ENCODE results near the gene KANSL3. TPM values are rescaled to one million over a fixed set of nuclear protein-coding genes. Genes with fewer than 3 reads are reported as not detected.

The KANSL3 gene
- total and polyA plus RNA-seq, 2 donors (not counting 3 experiments of a cell fraction or from before 2014, with no cell fraction given) = 27.7 to 36.9 TPM

GRCh38 chr2:96687266-96687665 lies 49.2 kb upstream of the KANSL3 start:
- intact Hi-C loops (cut with micrococcal nuclease) (no loop called here), dilution Hi-C loops (cut with MboI; ENCODE audit: extremely low pct_ligation_motif_present, low sequenced_read_pairs) (no loop called here)
- Histone ChIP-seq H3K9me1 (replicated peaks; ENCODE audit: control insufficient read depth, extremely low read depth, insufficient read depth, low read length) (no peaks in the 10 kb centered on the region), H3K36me3 (ENCODE audit: control insufficient read depth in 2 of 2, extremely low read depth in 1 of 2, insufficient read depth in 2 of 2, low read length in 2 of 2) (no peaks in the 10 kb centered on the region), H3K27ac (ENCODE audit: insufficient read depth, low read depth, low read length) (no peak overlapping the region), H3K9ac (replicated peaks; ENCODE audit: extremely low read depth, insufficient read depth, low read length) (no peak overlapping the region), H3K4me2 (ENCODE audit: insufficient read depth, low read length) (no peak overlapping the region), H3K4me3 (replicated peaks in 1 of 3; ENCODE audit: insufficient read depth in 1 of 3, low read depth in 1 of 3, low read length in 3 of 3) (no peak overlapping the region), H2AFZ (ENCODE audit: low read depth, low read length) (no peak overlapping the region), H3K4me1 (ENCODE audit: control insufficient read depth, extremely low read depth, insufficient read depth, low read length) (no peaks in the 10 kb centered on the region), H3K27me3 (ENCODE audit: control insufficient read depth in 2 of 2, insufficient read depth in 2 of 2, low read length in 2 of 2) (peaks cover 0 to 4% of the 10 kb centered on the region in 2 experiments), H3K79me2 (ENCODE audit: control insufficient read depth, insufficient read depth, low read length) (no peaks in the 10 kb centered on the region), H4K20me1 (replicated peaks; ENCODE audit: control insufficient read depth, extremely low read depth, insufficient read depth, low read length) (no peaks in the 10 kb centered on the region), H3K9me3 (replicated peaks; ENCODE audit: control insufficient read depth, insufficient read depth, low read length) (no peaks in the 10 kb centered on the region)
- FAIRE-seq (no peak), DNase-seq (ENCODE audit: low read depth, low spot score) (no peak)
- ChIA-PET CTCF (no interaction called here), POLR2A (no interaction called here)
- TF ChIP-seq GATA2 (IDR thresholded peaks at IDR 0.05; ENCODE audit: insufficient read depth, insufficient read length, low read depth, low read length) (no peak), MAX (IDR thresholded peaks at IDR 0.05; ENCODE audit: insufficient read depth, insufficient read length) (no peak), CTCF (IDR thresholded peaks at IDR 0.05; ENCODE audit: extremely low read depth in 1 of 2, insufficient read depth in 1 of 2, low read depth in 1 of 2, low read length in 2 of 2) (no peak), MYC (IDR thresholded peaks at IDR 0.05; ENCODE audit: low read depth, low read length) (no peak), POLR2AphosphoS5 (IDR thresholded peaks at IDR 0.05; ENCODE audit: insufficient read depth, low read depth, low read length) (no peak), JUN (IDR thresholded peaks at IDR 0.05; ENCODE audit: borderline replicate concordance, insufficient read depth, insufficient read length, low read depth) (no peak), EZH2 (IDR thresholded peaks at IDR 0.05; ENCODE audit: borderline replicate concordance, low read depth, low read length, severe bottlenecking) (no peak), POLR2A (IDR thresholded peaks at IDR 0.05; ENCODE audit: low read depth, low read length) (no peak), FOS (IDR thresholded peaks at IDR 0.05; ENCODE audit: borderline replicate concordance, insufficient read depth, low read length) (no peak)
- BruUV-seq (replicated peaks) = no TSS peak

All from endothelial cell of umbilical vein (primary cell).